HAP-1 (cell line): ENCODE measurements around the gene SPATA25.

Experiments
- DNase-seq, 2 experiments: peaks; one replicate each; pipeline ENCODE4 v3.0.0-alpha.2; 2016 to 2020; ENCODE audit warnings: low spot score in 2 of 2
- H3K27me3 ChIP-seq: fragments of 250-450 bp; sonication (Bioruptor Pico); 2 replicates; pipeline ENCODE4 v1.5.1; 2020; ENCODE audit warnings: low read depth, mild to moderate bottlenecking, moderate library complexity
- H3K36me3 ChIP-seq: fragments of 250-450 bp; sonication (Bioruptor Pico); replicated peaks from 2 replicates; pipeline ENCODE4 v1.5.1; 2020; ENCODE audit warnings: mild to moderate bottlenecking
- H3K4me1 ChIP-seq: fragments of 250-450 bp; sonication (Bioruptor Pico); 2 replicates; pipeline ENCODE4 v1.5.1; 2020; ENCODE audit warnings: mild to moderate bottlenecking
- H3K4me3 ChIP-seq: fragments of 250-450 bp; sonication (Bioruptor Pico); 2 replicates; pipeline ENCODE4 v1.5.1; 2020; ENCODE audit warnings: mild to moderate bottlenecking, moderate library complexity
- H3K9me3 ChIP-seq: fragments of 250-450 bp; sonication (Bioruptor Pico); 2 replicates; pipeline ENCODE4 v1.5.1; 2020; ENCODE audit warnings: mild to moderate bottlenecking, moderate library complexity
- in situ Hi-C: fragments of 300-500 bp; cut with MboI; formaldehyde crosslinking; loops from 3 replicates; pipeline ENCODE4 v1.14.3; 2020; ENCODE audit warnings: low sequenced_read_pairs, inconsistent platforms, mixed read lengths

Gene SPATA25

DNA sequence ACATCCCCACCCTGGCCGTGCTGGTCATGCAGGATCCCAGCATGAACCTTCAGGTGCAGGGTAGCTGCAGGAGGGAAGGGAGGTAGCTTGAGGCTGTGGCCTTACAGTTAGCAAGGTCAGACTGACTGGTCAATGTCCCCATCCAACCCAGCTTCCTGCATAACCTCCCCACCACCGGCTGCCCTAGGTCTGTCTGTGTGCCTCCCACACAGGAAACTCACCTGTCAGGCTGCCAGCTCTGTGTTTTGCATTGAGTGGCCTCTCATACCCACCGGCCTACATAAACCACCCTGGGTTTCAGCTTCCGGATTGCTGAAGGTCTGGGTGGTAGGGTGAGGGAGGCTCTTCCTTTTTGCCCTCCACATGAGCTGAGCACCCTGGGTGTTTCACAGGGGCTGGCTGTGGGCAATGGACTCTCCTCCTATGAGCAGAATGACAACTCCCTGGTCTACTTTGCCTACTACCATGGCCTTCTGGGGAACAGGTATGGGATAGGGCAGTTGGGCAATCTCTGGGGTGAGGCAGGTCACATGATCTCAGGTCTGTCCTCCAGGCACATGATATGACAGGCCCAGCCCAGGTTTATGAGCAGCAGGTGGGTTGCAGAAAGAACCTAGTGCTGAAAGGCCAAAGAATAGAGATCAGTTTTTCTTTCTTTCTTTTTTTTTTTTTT is 5.5 kb upstream of the SPATA25 start:
- peaks cover 15% of the 10 kb centered on the region for H3K36me3 ChIP-seq
- H3K27me3 ChIP-seq = no peaks in the 10 kb centered on the region
- in situ Hi-C loops = no loop called here
- H3K9me3 ChIP-seq = no peaks in the 10 kb centered on the region
- DNase-seq = no peak
- no peak overlapping the region for H3K4me3 ChIP-seq
- peaks cover 15% of the 10 kb centered on the region for H3K4me1 ChIP-seq

DNA sequence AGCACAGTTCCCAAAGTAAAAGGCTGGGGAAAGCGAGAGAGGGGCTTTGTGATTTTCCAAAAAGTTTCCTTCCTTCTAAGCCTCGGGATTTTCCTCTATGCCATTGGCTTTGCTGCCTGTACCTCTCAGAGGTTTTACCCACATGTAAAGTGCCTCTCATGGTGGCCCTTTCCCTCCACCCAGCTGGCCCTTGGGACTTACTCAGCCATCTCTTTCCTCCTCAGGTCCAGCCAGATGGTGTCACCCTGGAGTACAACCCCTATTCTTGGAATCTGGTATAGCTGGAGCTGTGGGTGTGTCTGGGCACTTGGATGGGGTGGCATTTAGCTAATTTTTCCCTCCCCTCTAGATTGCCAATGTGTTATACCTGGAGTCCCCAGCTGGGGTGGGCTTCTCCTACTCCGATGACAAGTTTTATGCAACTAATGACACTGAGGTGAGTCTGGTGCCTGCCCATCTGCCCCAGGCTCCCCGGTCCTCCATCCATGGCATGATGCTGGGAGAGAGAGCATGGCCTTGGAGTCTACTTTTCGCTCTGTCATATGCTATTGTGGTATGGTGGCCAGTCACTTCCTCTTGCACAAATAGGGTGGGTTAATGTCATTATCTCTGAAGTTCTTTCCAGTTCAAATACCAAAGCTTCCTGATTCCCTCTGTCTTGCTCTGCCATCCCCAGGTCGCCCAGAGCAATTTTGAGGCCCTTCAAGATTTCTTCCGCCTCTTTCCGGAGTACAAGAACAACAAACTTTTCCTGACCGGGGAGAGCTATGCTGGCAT is 4.8 kb upstream of the SPATA25 start:
- Histone ChIP-seq H3K4me3 (peak overlapping the region; percentile 80), H3K36me3 (peaks cover 7% of the 10 kb centered on the region), H3K4me1 (peaks cover 15% of the 10 kb centered on the region), H3K9me3 (no peaks in the 10 kb centered on the region), H3K27me3 (no peaks in the 10 kb centered on the region)
- peak in 1 of 2 experiments; percentile 34 for DNase-seq
- in situ Hi-C loops = no loop called here

DNA sequence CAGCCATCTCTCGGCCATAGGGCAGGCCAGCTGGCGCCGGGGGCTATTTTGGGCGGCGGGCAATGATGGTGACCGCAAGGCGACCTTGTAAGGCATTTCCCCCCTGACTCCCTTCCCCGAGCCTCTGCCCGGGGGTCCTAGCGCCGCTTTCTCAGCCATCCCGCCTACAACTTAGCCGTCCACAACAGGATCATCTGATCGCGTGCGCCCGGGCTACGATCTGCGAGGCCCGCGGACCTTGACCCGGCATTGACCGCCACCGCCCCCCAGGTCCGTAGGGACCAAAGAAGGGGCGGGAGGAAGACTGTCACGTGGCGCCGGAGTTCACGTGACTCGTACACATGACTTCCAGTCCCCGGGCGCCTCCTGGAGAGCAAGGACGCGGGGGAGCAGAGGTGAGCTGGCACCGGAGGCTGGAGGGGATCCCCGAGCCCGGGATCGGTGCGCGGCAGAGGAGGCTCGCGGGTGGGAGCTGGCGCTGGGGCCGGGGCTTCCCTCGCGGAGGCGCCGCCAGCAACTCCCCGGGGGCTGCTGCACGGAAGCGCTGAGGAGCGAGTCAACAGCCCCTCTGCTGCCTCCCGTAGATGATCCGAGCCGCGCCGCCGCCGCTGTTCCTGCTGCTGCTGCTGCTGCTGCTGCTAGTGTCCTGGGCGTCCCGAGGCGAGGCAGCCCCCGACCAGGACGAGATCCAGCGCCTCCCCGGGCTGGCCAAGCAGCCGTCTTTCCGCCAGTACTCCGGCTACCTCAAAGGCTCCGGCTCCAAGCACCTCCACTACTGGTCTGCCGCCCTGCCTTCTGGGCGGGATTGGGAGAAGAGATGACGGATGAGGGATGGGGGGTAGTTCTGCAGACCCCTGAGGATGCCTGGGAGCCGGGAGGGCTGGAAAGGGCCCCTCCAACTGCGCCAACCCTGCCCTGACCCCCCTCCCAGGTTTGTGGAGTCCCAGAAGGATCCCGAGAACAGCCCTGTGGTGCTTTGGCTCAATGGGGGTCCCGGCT is 3.9 kb upstream of the SPATA25 start, which contains the start of the genes CTSA and NEURL2:
CTSA (plus strand) TSS at position 351 of the 999 bp plus-strand sequence; CDS start at position 585, 234 bp downstream.
NEURL2 (minus strand) TSS at position 224 of the 999 bp plus-strand sequence; CDS start at position 7, 217 bp downstream.
- Histone ChIP-seq H3K27me3 (no peaks in the 10 kb centered on the region), H3K9me3 (no peaks in the 10 kb centered on the region), H3K4me3 (peak within 1 kb of the TSS; percentile 80), H3K36me3 (0 out of 2 replicates have a peak, but pooled peaks cover 5% of the 10 kb centered on the region), H3K4me1 (peaks cover 15% of the 10 kb centered on the region)
- peak; percentile 86 to 93 for DNase-seq
- in situ Hi-C loops = no loop called here

DNA sequence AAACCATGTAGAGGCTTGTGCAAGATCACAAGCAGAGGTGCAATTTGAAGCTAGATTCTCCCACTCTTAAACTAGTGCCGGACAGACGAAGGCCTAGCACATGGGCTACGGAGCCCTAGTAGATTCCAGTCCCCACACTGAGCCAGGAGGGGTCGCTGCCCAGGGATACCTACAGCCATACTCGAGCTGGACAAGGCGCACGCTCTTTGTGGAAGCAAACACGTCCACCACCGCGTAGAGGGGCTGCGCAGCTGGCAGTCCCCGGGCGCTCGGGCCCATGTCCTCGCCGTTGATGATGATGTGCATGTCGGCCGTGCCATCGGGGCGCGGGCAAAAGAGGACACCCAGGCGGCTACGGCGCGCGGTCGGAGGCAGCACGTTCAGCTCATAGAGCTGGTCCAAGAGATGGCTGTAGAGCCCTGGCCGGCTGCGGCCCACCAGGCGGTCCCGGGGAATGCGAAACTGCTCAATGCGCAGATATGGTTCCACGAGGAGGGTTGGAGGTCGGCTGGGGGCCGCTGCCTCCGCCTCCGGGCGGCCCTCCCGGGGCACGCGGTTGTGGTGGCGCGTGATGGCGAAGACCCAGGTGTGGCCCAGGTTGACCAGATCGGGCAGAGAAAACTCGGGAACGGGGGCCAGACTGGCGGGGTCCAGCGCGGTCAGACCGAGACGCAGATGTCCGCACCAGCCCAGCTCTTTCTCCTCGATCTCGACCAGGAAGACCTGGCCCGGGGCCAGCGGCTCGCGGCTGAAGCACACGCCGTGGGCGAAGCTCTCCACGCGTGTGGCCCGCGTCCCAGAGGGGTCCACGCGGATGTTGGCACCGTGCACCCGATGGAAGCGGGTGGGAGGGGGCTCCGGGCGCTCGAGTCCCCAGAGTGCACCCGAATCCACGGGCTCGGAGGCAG is 2.9 kb upstream of the SPATA25 start:
- Histone ChIP-seq H3K4me1 (peaks cover 15% of the 10 kb centered on the region), H3K9me3 (no peaks in the 10 kb centered on the region), H3K36me3 (0 out of 2 replicates have a peak, but pooled peaks cover 5% of the 10 kb centered on the region), H3K27me3 (no peaks in the 10 kb centered on the region), H3K4me3 (peak overlapping the region; percentile 80)
- DNase-seq = peak in 1 of 2 experiments; percentile 69
- in situ Hi-C loops = no loop called here

GRCh38 chr20:45888681-45889080 is 1.3 kb upstream of the SPATA25 start:
- no peak overlapping the region for H3K4me3 ChIP-seq
- in situ Hi-C loops = no loop called here
- H3K4me1 ChIP-seq = peaks cover 15% of the 10 kb centered on the region
- H3K27me3 ChIP-seq = no peaks in the 10 kb centered on the region
- peaks cover 5% of the 10 kb centered on the region for H3K36me3 ChIP-seq
- no peak for DNase-seq
- H3K9me3 ChIP-seq = no peaks in the 10 kb centered on the region

- peaks cover 20% of the 10 kb centered on the region for H3K36me3 ChIP-seq
- H3K27me3 ChIP-seq = no peaks in the 10 kb centered on the region
- peaks cover 12% of the 10 kb centered on the region for H3K4me1 ChIP-seq
- no peak for DNase-seq
- in situ Hi-C loops = no loop called here
- H3K4me3 ChIP-seq = no peak overlapping the region
- no peaks in the 10 kb centered on the region for H3K9me3 ChIP-seq
These were observed 654 bp downstream of the SPATA25 start for GRCh38 chr20:45886590-45887345.

GRCh38 chr20:45883100-45883469 is 4.3 kb downstream of the SPATA25 start:
- DNase-seq = no peak
- H3K36me3 ChIP-seq = peaks cover 20% of the 10 kb centered on the region
- H3K27me3 ChIP-seq = no peaks in the 10 kb centered on the region
- no peaks in the 10 kb centered on the region for H3K9me3 ChIP-seq
- no peak overlapping the region for H3K4me3 ChIP-seq
- in situ Hi-C loops = no loop called here
- no peaks in the 10 kb centered on the region for H3K4me1 ChIP-seq

DNA sequence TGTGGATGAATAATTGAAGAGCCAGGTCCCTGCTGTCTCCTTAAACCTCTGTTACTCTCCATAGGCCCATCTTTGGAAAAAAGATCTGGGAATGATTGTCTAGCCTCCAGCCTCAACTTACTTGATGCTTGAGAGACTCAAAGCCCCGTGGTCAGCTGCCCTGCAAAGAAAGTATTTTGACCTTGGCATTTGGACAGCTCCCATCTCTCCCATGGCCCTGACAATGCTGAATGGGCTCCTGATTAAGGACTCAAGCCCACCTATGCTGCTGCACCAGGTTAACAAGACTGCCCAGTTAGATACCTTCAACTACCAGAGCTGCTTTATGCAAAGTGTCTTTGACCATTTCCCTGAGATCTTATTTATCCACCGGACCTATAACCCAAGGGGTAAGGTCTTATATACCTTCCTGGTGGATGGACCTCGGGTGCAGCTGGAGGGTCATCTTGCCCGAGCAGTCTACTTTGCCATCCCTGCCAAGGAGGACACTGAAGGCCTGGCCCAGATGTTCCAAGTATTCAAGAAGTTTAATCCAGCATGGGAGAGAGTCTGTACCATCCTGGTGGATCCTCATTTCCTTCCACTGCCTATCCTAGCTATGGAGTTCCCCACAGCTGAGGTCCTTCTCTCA is 4.8 kb downstream of the SPATA25 start:
- in situ Hi-C loops = no loop called here
- Histone ChIP-seq H3K4me1 (no peaks in the 10 kb centered on the region), H3K36me3 (peaks cover 20% of the 10 kb centered on the region), H3K9me3 (no peaks in the 10 kb centered on the region), H3K27me3 (no peaks in the 10 kb centered on the region), H3K4me3 (no peak overlapping the region)
- DNase-seq = no peak

DNA sequence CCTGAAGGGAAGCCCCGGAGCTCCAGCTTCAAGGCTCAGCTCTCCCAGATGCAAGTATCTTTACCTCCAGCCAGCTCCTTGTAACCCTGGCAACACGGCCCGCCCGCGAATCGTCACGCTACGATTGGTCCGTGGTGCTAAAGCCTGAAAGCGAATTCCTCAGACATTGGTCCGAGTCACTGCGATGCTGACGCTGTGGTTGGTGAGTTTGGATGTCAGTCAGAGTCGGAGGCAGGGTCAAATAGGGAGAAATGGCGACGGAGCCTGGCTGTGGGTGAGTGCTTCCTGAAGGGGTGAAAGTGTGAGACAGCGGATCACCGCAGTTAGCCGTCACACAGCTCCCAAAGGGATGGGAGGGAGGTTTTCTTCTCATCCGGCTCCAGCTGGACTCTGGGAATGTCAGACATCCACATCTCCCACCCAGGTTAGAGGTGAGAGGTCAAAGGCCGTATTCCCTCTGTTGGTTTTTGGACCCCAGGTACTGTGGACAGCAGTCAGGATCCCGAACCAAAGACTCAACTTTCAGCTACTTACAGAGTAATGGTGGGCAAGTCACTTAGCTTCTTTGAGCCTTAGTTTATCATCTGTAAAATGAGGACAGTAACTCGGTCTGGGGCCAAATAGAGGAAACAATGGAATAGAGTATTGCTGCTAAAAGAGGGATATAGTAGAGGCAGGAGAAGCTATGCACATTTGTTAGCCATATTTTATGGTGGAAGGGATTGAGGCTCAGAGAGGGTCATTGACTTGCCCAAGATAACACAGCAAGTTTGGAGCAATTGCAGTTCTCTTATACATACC is 6.2 kb downstream of the SPATA25 start, which contains the start of gene ZSWIM1:
ZSWIM1 (plus strand) TSS at position 240 of the 801 bp plus-strand sequence. CDS start 1,366 bp downstream, outside the sequence.
- in situ Hi-C loops = no loop called here
- H3K27me3 ChIP-seq = no peaks in the 10 kb centered on the region
- H3K4me3 ChIP-seq = peak within 1 kb of the TSS; percentile 51
- peak; percentile 96 to 99 for DNase-seq
- no peaks in the 10 kb centered on the region for H3K4me1 ChIP-seq
- H3K36me3 ChIP-seq = peaks cover 22% of the 10 kb centered on the region
- H3K9me3 ChIP-seq = no peaks in the 10 kb centered on the region

- Histone ChIP-seq H3K4me1 (no peaks in the 10 kb centered on the region), H3K4me3 (no peak overlapping the region), H3K9me3 (no peaks in the 10 kb centered on the region), H3K27me3 (no peaks in the 10 kb centered on the region), H3K36me3 (peaks cover 14% of the 10 kb centered on the region)
- no peak for DNase-seq
- in situ Hi-C loops = no loop called here
These were observed 9.2 kb downstream of the SPATA25 start for GRCh38 chr20:45878076-45878761.

GRCh38 chr20:45874576-45874975 is 12.8 kb downstream of the SPATA25 start:
- DNase-seq = no peak
- Histone ChIP-seq H3K4me1 (no peaks in the 10 kb centered on the region), H3K4me3 (no peak overlapping the region), H3K9me3 (no peaks in the 10 kb centered on the region), H3K27me3 (no peaks in the 10 kb centered on the region), H3K36me3 (peaks cover 2% of the 10 kb centered on the region; the same call in 1 of the 2 replicates)
- in situ Hi-C loops = no loop called here
